ENCODE results near the gene ACSF2. TPM values are rescaled to one million over a fixed set of nuclear protein-coding genes. Genes with fewer than 3 reads are reported as not detected.
A peak's percentile ranks its signal among the peaks of the same experiment; 100 is the strongest.

ACSF2 gene
- polyA plus RNA-seq, 1 donor (not counting 4 experiments of a cell fraction or from before 2014, with no cell fraction given): 71.9 TPM

GRCh38 chr17:50514388-50514787 is 88.4 kb downstream of the ACSF2 start:
- Histone ChIP-seq H3K4me1 (ENCODE audit: control insufficient read depth, extremely low read depth, insufficient read depth, low read length) (peaks cover 61% of the 10 kb centered on the region), H3K9me1 (ENCODE audit: control insufficient read depth, extremely low read depth, insufficient read depth, low read length) (no peaks in the 10 kb centered on the region), H2AFZ (ENCODE audit: control insufficient read depth, low read length) (no peak overlapping the region), H3K36me3 (ENCODE audit: control insufficient read depth in 2 of 2, extremely low read depth in 1 of 2, insufficient read depth in 2 of 2, low read length in 2 of 2) (no peaks in the 10 kb centered on the region), H3K27me3 (ENCODE audit: control insufficient read depth, extremely low read depth, insufficient read depth, low read length) (no peaks in the 10 kb centered on the region), H3K4me2 (ENCODE audit: control insufficient read depth, extremely low read depth, insufficient read depth, low read depth, low read length) (no peak overlapping the region), H3K9me3 (ENCODE audit: control insufficient read depth, low read depth, low read length) (no peaks in the 10 kb centered on the region), H3K9ac (ENCODE audit: control insufficient read depth, extremely low read depth, insufficient read depth, low read length) (no peak overlapping the region), H3K4me3 (ENCODE audit: control insufficient read depth in 2 of 3, extremely low read depth in 1 of 3, insufficient read depth in 2 of 3, low read depth in 1 of 3, low read length in 3 of 3) (no peak overlapping the region), H4K20me1 (ENCODE audit: control insufficient read depth, extremely low read depth, insufficient read depth, low read length) (no peaks in the 10 kb centered on the region), H3K27ac (ENCODE audit: control insufficient read depth, insufficient read depth, low read length) (no peak overlapping the region), H3K79me2 (ENCODE audit: control insufficient read depth, insufficient read depth, low read length) (peaks cover 2% of the 10 kb centered on the region)
- FAIRE-seq: no peak
- DNase-seq (ENCODE audit: low read depth, low spot score): no peak
- dilution Hi-C loops (cut with MboI; ENCODE audit: extremely low pct_ligation_motif_present, low sequenced_read_pairs): no loop called here
- TF ChIP-seq CTCF (optimal IDR thresholded peaks at IDR 0.05 in 1 of 3, IDR thresholded peaks at IDR 0.05 in 1 of 3, conservative IDR thresholded peaks at IDR 0.05 in 1 of 3; ENCODE audit: extremely low read depth in 1 of 3, insufficient read depth in 2 of 3, low read length in 3 of 3) (no peak), EZH2 (IDR thresholded peaks at IDR 0.05; ENCODE audit: low read length) (no peak)

DNA sequence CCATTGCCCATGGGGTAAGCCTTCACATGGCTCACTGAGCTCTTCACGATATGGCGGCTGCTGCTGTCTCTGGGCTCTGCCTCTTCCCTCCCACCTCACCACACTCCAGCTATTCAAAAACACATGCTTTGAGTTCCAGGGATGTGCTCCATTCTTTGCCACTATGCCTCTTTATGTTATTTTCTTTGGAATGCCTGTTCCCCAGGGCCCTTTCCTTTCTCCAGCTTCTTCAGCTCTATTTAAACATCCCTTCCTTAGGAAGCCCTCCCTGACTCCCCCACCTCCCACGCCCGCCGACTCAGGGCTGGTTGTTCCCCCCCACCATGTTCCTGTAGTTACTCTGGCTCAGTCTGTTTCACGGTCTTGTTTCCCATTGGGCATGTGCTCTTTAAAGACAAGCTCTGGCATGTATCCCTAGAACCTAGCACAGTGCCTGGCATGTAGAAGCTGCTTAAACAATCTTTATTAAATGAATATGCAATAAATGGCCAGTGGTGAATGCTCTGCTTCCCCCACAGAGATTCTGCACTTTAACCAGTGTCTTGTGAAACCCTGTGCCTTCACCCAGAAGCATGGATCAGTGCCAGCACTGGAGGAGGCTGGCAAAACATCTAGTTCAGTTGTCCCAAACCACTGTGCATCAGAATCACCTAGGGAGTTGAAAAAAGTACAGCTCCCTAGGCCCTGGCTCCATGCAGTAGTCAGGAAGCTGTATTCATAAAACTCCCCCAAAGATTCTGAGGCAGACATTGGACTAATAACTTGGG is 89.1 kb downstream of the ACSF2 start:
- Histone ChIP-seq H4K20me1 (ENCODE audit: control insufficient read depth, extremely low read depth, insufficient read depth, low read length) (no peaks in the 10 kb centered on the region), H3K36me3 (ENCODE audit: control insufficient read depth in 2 of 2, extremely low read depth in 1 of 2, insufficient read depth in 2 of 2, low read length in 2 of 2) (no peaks in the 10 kb centered on the region), H3K79me2 (ENCODE audit: control insufficient read depth, insufficient read depth, low read length) (peaks cover 2% of the 10 kb centered on the region), H3K9me3 (ENCODE audit: control insufficient read depth, low read depth, low read length) (no peaks in the 10 kb centered on the region), H2AFZ (ENCODE audit: control insufficient read depth, low read length) (peak overlapping the region; percentile 47), H3K4me1 (ENCODE audit: control insufficient read depth, extremely low read depth, insufficient read depth, low read length) (peaks cover 68% of the 10 kb centered on the region), H3K9ac (ENCODE audit: control insufficient read depth, extremely low read depth, insufficient read depth, low read length) (no peak overlapping the region), H3K27me3 (ENCODE audit: control insufficient read depth, extremely low read depth, insufficient read depth, low read length) (no peaks in the 10 kb centered on the region), H3K27ac (ENCODE audit: control insufficient read depth, insufficient read depth, low read length) (peak overlapping the region; percentile 10), H3K9me1 (ENCODE audit: control insufficient read depth, extremely low read depth, insufficient read depth, low read length) (no peaks in the 10 kb centered on the region), H3K4me3 (ENCODE audit: control insufficient read depth in 2 of 3, extremely low read depth in 1 of 3, insufficient read depth in 2 of 3, low read depth in 1 of 3, low read length in 3 of 3) (no peak overlapping the region), H3K4me2 (ENCODE audit: control insufficient read depth, extremely low read depth, insufficient read depth, low read depth, low read length) (peak overlapping the region; percentile 29)
- DNase-seq (ENCODE audit: low read depth, low spot score) (no peak), FAIRE-seq (peak; percentile 72)
- dilution Hi-C loops (cut with MboI; ENCODE audit: extremely low pct_ligation_motif_present, low sequenced_read_pairs): no loop called here
- TF ChIP-seq CTCF (optimal IDR thresholded peaks at IDR 0.05 in 1 of 3, IDR thresholded peaks at IDR 0.05 in 1 of 3, conservative IDR thresholded peaks at IDR 0.05 in 1 of 3; ENCODE audit: extremely low read depth in 1 of 3, insufficient read depth in 2 of 3, low read length in 3 of 3): no peak
- no peak for TF ChIP-seq EZH2 (IDR thresholded peaks at IDR 0.05; ENCODE audit: low read length)
